K562 (cell line): Measurements from ENCODE around the gene ZW10. TPM values are rescaled to one million over a fixed set of nuclear protein-coding genes. Genes with fewer than 3 reads are reported as not detected.

ENCODE experiments used
- ELF1 ChIP-seq: fragments of 200-800 bp; sonication (Bioruptor generic); IDR thresholded peaks from 2 replicates; pipeline ENCODE4 v1.6.1; 2016; ENCODE audit warnings: missing genetic modification characterization, missing compliant biosample characterization
- ELK3 ChIP-seq: fragments of 450-650 bp; formaldehyde crosslinking; IDR thresholded peaks from 2 replicates; pipeline ENCODE4 v1.4.0; 2020; ENCODE audit warnings: mild to moderate bottlenecking
- FOXA3 ChIP-seq, 2 experiments: fragments of 450-650 bp in 1 of 2; sonication (generic) in 1 of 2; formaldehyde crosslinking; IDR thresholded peaks in 1 of 2; conservative IDR thresholded peaks in 1 of 2; 2 replicates each; pipeline versions ENCODE4 v1.4.0 to v1.8.0; 2020 to 2022; ENCODE audit warnings: mild to moderate bottlenecking in 2 of 2, missing genetic modification reagents in 1 of 2
- FUS ChIP-seq: fragments of 200-400 bp; formaldehyde crosslinking; optimal IDR thresholded peaks from 2 replicates; pipeline ENCODE3; 2017; ENCODE audit warnings: low read depth, low read length
- HINFP ChIP-seq: fragments of 450-650 bp; conservative IDR thresholded peaks from 2 replicates; pipeline ENCODE4 v1.6.1; 2016; ENCODE audit warnings: missing genetic modification characterization, low read depth, mild to moderate bottlenecking, control low read depth, missing compliant biosample characterization
- PRPF4 ChIP-seq: fragments of 200-400 bp; formaldehyde crosslinking; IDR thresholded peaks from one replicate; pipeline ENCODE4 v1.6.1; 2017; ENCODE audit warnings: low read length, low read depth, mild to moderate bottlenecking; ENCODE audit not compliant: insufficient read depth, poor library complexity, severe bottlenecking
- STAT6 ChIP-seq: sonication (generic); formaldehyde crosslinking; IDR thresholded peaks from 2 replicates; pipeline ENCODE4 v1.8.1; 2023; ENCODE audit warnings: mild to moderate bottlenecking, missing genetic modification reagents
- TBL1XR1 ChIP-seq, 2 experiments: IDR thresholded peaks; 2 replicates each; pipeline ENCODE4 v1.6.1; 2012; ENCODE audit warnings: improper control_type of control experiment in 2 of 2, low read length in 2 of 2, mild to moderate bottlenecking in 1 of 2
- TCF3 ChIP-seq: sonication (generic); formaldehyde crosslinking; IDR thresholded peaks from 2 replicates; pipeline ENCODE4 v1.4.0; 2020; ENCODE audit warnings: mild to moderate bottlenecking, missing genetic modification reagents
- YY1 ChIP-seq, 3 experiments: IDR thresholded peaks; 2 replicates each; pipeline ENCODE4 v1.6.1; 2011; ENCODE audit warnings: low read length in 2 of 3, mild to moderate bottlenecking in 2 of 3, moderate library complexity in 2 of 3, borderline replicate concordance in 1 of 3, control low read depth in 1 of 3, low read depth in 1 of 3; ENCODE audit not compliant: insufficient read depth in 3 of 3, insufficient replicate concordance in 2 of 3, control insufficient read depth in 1 of 3, insufficient read length in 1 of 3; ENCODE audit errors: extremely low read depth in 1 of 3
- ZBTB1 ChIP-seq: sonication (generic); formaldehyde crosslinking; IDR thresholded peaks from 2 replicates; pipeline ENCODE4 v1.8.1; 2023; ENCODE audit warnings: missing genetic modification reagents, low read depth, mild to moderate bottlenecking, borderline replicate concordance
- ZFP36 ChIP-seq: fragments of 150-350 bp; IDR thresholded peaks from 2 replicates; pipeline ENCODE4 v1.6.1; 2018; ENCODE audit warnings: low read length, low read depth; ENCODE audit not compliant: partially characterized antibody
- ZNF507 ChIP-seq: conservative IDR thresholded peaks from 2 replicates; pipeline ENCODE4 v1.6.1; 2017; ENCODE audit warnings: missing genetic modification characterization, missing compliant biosample characterization
- ZNF668 ChIP-seq: fragments of 250-450 bp; sonication (Bioruptor Pico); IDR thresholded peaks from 2 replicates; pipeline ENCODE4 v1.8.0; 2022; ENCODE audit warnings: mild to moderate bottlenecking, inconsistent platforms
- polyA plus RNA-seq, 8 experiments: library from polyadenylated mRNA; depleted of rRNA in 4 of 8; stranded (reverse) in 5 of 8; unstranded in 3 of 8; fragments of >200 nt; fragmentation: Nextera tagmentation in 2 of 8; fragmentation: Illumina TruSeq in 1 of 8; extraction: Ambion mirVana in 2 of 8; extraction: Trizol in 1 of 8; gene quantifications; 2 replicates each; pipeline versions ENCODE4 v1.2.1 to v1.2.3, GENCODE V29; 2011 to 2014; ENCODE audit warnings: inconsistent platforms in 1 of 8, missing spikeins in 1 of 8
- total RNA-seq, 7 experiments: library from RNA; depleted of rRNA in 6 of 7; stranded (reverse); fragments of >200 nt in 6 of 7; fragmentation: Illumina TruSeq in 2 of 7; extraction: Trizol in 2 of 7; gene quantifications; 2 replicates each; pipeline versions ENCODE4 v1.2.1 to v1.2.3, GENCODE V29; 2011 to 2021; ENCODE audit warnings: low replicate concordance in 1 of 7
- TF ChIP-seq, protein P1 (sequence below): sonication (generic); formaldehyde crosslinking; IDR thresholded peaks from 2 replicates; pipeline ENCODE4 v1.8.1; 2022; ENCODE audit warnings: missing genetic modification reagents
- TF ChIP-seq, protein P2 (sequence below): fragments of 450-650 bp; formaldehyde crosslinking; IDR thresholded peaks from 2 replicates; pipeline ENCODE4 v1.4.0; 2020; ENCODE audit warnings: mild to moderate bottlenecking, moderate library complexity

ZW10 gene
- total and polyA plus RNA-seq, 9 of the 15 experiments (the other 6 are each of a cell fraction or from before 2014, with no cell fraction given) = 9.4 to 37.7 (median 25.0) TPM

DNA sequence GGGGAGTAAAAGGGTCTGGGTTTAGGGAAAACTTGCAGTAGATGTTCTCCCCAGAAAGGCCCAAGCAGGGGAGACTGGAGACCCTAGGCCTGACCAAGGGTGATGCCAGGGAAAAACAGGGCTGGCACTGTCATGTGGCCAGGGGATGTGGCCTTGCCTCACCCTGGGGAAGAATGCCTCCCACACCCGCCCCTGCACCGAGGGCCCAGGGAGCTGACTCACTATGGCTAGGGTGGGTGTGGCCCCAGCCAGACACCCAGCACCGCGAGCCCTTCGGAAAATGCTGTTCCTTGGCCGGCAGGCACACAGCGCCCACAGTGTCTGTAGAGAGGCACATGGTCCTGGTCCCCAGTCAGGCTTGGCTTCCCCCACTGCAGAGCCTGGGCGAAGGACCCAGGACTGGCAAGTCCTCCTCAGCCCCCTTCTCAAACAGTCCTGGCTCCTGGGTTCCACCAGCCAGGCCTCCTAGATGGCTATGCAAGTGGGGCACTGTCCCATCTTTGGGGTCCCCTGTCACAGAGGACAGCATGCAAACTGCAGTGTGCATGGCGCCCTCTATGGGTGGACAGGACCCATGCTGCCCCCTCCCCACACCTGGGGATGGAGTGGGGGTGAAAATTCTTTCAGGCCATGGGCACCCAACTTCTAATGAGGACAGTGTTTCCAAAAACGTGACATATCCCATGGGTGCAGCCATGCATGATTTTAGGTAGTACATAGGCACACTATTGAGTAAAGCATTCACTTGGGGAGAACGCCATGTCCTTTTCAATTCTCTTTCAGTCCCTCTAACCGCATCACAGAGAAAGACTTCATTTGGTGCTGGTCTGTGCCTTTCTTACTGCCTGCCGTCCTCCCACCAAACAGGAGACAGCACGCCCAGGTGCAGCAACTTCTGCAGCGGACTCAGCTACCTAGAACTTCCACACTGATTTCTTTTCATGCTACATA, 82.6 kb downstream of the ZW10 start (continued):
- TF ChIP-seq ZNF507 (tag) (no peak), TCF3 (CRISPR knock-in tag) (peak; percentile 38; the same call in 1 of the 2 replicates), TBL1XR1 (IDR thresholded peaks at IDR 0.05; ENCODE audit: low read length in 2 of 2) (peak in 1 of 2 experiments; percentile 47; a peak in 2 of 4 replicates), ZBTB1 (CRISPR knock-in tag) (peak; percentile 61; the same call in 1 of the 2 replicates), FOXA3 (CRISPR knock-in tag; conservative IDR thresholded peaks at IDR 0.05 in 1 of 2, IDR thresholded peaks at IDR 0.05 in 1 of 2) (0 out of 4 replicates have a peak, but pooled peaks of 1 of the 2 experiments have one; percentile 11), PRPF4 (no peak), ZNF668 (CRISPR knock-in tag) (no peak), STAT6 (no peak), YY1 (IDR thresholded peaks at IDR 0.05; ENCODE audit: borderline replicate concordance in 1 of 3, control insufficient read depth in 1 of 3, extremely low read depth in 1 of 3, insufficient read depth in 3 of 3, insufficient read length in 1 of 3, insufficient replicate concordance in 2 of 3, low read depth in 1 of 3, low read length in 2 of 3) (no peak), ZFP36 (no peak), FUS (no peak), ELF1 (no peak), ELK3 (CRISPR knock-in tag) (no peak), HINFP (0 out of 2 replicates have a peak, but pooled peaks have one; percentile 31)
- TF ChIP-seq, protein P1, sequence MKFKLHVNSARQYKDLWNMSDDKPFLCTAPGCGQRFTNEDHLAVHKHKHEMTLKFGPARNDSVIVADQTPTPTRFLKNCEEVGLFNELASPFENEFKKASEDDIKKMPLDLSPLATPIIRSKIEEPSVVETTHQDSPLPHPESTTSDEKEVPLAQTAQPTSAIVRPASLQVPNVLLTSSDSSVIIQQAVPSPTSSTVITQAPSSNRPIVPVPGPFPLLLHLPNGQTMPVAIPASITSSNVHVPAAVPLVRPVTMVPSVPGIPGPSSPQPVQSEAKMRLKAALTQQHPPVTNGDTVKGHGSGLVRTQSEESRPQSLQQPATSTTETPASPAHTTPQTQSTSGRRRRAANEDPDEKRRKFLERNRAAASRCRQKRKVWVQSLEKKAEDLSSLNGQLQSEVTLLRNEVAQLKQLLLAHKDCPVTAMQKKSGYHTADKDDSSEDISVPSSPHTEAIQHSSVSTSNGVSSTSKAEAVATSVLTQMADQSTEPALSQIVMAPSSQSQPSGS (CRISPR knock-in tag) = no peak
- TF ChIP-seq, protein P2, sequence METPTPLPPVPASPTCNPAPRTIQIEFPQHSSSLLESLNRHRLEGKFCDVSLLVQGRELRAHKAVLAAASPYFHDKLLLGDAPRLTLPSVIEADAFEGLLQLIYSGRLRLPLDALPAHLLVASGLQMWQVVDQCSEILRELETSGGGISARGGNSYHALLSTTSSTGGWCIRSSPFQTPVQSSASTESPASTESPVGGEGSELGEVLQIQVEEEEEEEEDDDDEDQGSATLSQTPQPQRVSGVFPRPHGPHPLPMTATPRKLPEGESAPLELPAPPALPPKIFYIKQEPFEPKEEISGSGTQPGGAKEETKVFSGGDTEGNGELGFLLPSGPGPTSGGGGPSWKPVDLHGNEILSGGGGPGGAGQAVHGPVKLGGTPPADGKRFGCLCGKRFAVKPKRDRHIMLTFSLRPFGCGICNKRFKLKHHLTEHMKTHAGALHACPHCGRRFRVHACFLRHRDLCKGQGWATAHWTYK (CRISPR knock-in tag) = peak; percentile 41; the same call in 1 of the 2 replicates
